GM11168 (cell line): ENCODE measurements around the gene ITGAD.

ENCODE experiments used
- in situ Hi-C: fragments of 300-500 bp; cut with MboI; formaldehyde crosslinking; loops from one replicate; pipeline ENCODE4 v1.12.0; 2022; ENCODE audit warnings: low sequenced_read_pairs; ENCODE audit not compliant: unreplicated experiment

Gene ITGAD

DNA sequence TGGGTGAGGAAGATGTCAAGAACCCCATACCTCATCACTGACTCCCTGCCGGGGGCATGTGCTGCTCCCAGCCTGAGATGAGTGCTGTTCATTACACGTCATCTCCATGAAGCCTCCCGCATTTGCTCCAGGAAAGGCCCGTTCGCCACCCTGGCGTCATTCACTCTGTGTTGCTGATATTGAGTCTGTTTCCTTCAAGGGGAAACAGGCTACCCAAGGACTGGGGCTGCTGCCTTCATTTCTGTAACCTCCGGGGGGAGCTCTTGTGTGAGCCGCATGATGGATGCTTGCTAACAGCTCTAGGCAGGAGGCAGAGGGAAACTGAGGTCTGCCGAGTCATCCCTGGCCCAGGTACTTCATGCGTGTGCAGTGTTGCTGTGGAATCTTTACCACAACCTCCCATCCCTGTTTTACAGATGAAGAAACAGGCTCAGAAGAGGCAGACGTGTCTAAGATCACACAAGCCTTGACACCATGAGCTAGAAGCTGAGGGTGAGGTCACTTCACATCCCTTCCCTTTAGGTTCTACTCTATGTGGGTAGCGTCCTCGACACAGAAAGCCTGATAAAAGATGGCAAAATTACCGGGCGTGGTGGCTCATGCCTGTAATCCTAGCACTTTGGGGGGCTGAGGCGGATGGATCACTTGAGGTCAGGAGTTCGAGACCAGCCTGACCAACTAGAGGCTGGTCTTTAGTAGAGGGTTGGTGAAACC is 62.6 kb downstream of the ITGAD start:
- in situ Hi-C loops = no loop called here

DNA sequence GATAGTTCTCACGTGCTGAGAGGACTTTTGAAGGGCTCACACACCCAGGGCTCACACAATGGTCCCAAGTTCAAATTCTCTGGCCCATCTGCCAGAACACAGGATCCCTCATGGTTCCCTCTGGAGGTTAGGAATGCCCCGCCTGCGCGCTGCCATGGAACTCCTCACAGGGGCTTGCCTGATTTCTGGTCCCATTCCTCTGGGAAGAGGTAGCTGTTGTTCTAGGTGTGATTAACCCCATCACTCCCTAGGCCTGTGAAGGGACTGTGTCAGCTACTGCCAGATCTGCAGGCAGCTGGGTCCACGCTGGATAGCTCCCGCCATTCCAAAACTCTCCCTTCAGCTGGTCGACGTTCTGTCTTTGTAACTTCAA is 63.8 kb downstream of the ITGAD start:
- in situ Hi-C loops = no loop called here

DNA sequence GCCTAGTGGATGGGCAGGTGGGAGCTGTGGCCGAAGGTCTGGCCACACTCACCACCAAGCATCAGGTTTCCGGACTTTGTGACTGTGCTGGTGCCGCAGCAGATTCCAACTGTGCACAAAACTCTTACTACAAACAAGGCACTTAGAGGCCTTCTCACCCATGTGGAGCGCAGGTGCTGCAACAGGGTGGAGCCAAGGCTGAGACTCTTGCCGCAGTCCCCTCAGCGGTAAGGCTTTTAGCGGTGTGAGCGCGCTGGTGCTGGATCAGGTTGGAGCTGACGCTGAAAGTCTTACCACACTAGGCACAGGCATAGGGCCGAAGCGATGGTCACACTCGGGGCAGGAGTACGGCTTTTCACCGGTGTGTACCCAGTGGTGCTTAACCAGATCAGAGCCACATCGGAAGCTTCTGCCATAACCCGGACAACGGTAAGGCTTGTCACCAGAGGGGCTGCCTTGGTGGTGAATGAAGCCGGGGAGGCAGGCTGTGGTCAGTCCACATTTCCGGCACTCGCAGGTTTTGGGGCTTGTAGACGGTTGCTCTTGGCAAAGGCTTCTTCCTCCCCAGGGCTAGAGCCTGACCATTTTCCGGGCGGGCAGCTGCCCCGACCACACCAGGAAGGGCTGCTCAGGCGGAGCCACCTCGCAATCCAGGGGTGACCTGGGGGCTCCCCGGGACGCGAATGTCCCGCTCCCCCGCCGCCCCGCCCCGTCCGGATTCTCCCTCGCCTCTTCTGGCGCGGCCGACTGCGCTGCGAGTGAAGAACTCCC is 65.1 kb downstream of the ITGAD start:
- in situ Hi-C loops = no loop called here

DNA sequence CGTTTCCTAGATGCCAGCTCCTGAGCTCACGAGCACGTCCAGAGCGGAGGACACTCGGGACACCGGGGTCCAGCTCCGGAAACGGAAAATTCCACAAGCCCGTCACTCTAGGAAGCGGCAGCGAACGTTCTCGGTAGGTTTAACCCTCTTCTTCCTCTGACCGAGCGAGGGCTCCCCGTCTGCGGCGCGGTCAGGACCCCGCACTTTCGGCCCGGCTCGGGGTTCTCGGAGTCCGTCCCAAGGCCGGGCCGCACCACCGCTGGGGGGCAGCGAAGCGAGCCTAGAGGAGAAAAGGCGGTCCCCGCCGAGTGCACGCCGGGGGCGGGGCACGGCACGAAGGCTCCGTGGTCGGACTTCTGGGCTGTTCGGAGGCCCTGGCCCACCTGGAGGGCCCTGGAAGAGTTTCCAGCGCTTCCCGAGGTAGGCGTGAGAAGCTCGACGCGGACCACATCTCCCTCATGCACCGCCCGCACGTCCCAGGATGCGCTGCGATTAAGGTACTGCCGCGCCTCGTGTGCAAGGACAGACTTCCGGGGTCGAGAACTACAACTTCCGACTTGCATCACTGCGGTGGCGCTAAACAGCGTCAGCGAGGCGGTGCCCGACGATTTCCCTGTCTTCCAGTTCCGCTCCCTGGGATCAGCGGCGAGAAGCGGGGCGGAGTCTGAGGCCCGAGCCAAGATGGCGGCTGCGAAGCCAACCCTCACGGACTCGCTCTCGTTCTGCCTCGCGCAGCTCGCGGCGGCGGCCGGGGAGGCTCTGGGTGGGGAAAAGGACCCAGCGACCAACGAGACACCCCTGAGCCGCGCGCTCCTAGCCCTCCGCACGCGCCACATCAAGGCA is 65.9 kb downstream of the ITGAD start, which contains the start of gene ARMC5:
TSS of gene ARMC5 (plus strand) at position 658 of the 843 bp plus-strand sequence. CDS start at position 682, 24 bp downstream.
- in situ Hi-C loops = no loop called here

DNA sequence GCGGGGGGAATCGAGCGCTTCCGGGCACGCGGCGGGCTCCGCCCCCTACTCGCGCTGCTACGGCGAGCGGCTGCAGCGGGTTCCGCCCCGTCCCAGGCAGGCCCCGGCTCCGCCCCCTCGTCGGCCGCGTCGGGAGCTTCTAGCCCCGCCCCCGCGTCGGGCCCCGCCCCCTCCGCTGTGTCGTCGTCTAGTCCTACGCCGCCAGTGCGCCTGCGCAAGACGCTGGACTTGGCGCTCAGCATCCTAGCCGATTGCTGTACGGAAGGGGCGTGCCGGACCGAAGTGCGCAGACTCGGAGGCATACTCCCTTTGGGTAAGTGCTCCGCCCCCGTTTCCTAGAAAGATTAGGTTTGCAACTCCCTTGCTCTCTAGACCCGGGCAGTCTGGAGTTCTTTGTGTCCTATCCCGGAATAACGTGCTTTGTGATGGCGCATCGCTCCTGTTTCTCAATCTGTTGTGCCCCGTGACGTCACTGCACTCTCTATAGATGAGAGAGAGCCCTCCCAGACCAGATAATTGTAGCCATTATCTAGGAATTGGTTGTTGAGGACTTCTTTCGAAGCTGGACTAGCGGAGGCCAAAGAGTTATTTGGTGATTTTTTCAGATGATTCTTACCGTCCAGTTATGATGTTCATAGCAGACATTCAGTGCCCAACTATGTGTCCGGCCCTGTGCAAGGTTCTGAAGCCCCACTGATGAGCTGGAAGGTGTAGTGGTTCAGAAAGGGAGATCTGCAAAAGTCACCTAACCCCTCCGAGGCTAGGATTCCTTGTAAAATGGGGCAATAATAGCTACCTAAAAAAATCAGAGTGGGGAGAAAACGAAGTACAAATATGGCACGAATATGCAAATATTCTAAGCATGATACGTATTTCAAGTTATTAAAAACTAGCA is 66.8 kb downstream of the ITGAD start:
- in situ Hi-C loops = no loop called here

DNA sequence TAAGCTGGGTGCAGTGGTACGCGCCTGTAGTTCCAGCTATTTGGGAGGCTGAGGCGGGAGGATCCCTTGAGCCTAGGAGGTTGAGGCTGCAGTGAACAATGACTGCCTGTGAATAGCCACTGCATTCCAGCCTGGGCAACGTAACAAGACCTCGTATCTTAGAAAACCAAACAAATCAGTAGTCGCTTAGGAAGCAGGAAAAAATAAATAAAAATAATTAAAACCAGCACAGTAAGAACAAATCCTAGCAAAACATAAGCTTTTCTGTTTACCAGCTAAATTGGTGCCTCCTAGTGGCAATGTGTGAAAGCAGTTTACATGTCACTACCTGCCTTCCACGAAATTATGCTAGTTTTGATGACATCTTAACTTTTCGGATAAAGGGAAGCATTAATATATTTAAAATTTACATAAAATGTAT is 67.5 kb downstream of the ITGAD start:
- in situ Hi-C loops = no loop called here

DNA sequence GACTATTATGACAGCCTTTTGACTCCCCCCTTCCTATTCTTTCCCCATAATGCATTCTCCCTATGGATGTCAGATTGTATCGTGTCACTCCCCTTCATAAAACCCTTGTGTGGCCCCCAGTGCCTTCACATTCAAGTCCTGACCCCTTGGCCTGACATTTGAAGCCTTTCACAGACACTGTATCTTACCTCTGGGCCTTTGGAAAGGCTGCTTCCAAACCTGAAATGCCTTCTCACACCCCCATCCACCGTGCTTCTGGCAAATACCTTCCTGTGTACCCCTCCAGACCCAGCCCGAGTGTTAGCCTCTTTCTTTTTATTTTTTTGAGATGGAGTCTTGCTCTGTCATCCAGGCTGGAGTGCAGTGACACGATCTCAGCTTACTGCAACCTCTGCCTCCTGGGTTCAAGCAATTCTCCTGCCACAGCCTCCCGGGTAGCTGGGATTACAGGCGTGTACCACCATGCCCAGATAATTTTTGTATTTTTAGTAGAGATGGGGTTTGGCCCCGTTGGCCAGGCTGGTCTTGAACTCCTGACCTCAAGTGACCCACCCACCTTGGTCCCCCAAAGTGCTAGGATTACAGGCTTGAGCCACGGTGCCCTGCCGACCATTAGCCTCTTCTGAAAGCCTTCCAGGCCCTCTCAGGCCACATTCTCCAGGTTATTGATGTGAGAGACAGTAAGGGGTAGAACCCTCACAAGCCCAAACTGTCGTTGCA is 68.2 kb downstream of the ITGAD start:
- in situ Hi-C loops = no loop called here

DNA sequence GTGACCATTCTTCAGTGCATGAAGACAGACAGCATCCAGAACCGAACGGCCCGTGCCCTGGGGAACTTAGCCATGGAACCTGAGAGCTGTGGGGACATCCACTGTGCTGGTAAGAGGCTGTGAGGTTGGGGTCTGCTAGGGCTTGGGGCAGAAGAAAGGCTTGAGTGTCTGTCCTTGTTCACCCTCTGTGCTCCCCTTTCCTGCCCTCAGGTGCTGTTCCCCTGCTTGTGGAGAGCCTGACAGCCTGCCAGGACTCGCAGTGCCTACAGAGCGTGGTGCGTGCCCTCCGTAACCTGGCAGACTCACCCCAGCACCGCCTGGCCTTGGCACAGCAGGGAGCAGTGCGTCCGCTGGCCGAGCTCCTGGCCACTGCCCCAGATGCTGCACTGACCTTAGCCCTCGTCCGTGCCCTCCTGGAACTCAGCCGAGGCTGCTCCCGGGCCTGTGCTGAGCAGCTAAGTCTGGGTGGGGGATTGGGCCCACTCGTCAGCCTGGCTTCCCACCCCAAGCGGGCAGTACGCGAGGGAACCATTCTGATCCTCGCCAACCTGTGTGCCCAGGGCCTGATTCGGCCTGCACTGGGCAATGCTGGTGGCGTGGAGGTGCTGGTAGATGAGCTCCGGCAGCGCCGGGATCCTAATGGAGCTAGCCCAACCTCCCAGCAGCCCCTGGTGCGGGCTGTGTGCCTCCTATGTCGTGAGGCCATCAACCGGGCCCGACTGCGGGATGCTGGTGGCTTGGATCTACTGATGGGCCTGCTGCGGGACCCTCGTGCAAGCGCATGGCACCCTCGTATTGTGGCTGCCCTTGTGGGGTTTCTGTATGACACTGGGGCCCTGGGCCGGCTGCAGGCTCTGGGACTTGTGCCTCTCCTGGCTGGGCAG is 69.0 kb downstream of the ITGAD start:
- in situ Hi-C loops = no loop called here

DNA sequence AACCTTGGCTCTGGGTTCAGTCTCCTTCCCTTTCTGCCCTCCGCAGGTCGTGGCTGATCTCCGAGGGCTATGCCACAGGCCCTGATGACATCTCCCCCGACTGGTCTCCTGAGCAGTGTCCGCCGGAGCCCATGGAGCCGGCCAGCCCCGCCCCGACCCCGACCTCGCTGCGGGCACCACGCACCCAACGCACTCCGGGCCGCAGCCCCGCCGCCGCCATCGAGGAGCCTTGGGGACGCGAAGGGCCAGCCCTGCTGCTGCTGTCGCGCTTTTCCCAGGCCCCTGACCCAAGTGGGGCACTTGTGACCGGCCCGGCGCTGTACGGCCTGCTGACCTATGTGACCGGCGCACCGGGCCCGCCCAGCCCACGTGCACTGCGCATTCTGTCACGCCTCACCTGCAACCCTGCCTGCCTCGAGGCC is 71.2 kb downstream of the ITGAD start:
- in situ Hi-C loops = no loop called here

DNA sequence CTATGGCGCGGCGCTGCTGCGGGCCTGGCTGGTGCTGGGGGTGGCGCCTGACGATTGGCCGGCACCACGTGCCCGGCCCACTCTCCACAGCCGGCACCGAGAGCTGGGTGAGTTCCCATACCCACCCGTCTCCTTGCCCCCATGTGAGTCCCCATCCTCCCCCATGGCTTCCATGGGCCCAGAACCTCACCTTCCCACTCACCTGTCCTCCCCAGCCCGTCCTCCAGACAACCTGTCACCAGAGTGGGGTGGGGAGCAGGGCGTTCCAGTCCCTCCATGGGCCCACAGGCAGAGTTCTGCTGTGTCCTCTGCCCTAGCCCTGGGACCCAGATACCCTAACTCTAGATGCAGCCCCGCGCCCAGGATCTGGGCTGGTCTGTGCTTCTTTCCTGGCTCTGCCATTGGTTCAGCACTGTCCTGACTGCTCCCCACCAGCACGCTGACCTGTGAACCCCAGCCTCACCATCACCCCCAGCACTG is 71.7 kb downstream of the ITGAD start:
- in situ Hi-C loops = no loop called here

DNA sequence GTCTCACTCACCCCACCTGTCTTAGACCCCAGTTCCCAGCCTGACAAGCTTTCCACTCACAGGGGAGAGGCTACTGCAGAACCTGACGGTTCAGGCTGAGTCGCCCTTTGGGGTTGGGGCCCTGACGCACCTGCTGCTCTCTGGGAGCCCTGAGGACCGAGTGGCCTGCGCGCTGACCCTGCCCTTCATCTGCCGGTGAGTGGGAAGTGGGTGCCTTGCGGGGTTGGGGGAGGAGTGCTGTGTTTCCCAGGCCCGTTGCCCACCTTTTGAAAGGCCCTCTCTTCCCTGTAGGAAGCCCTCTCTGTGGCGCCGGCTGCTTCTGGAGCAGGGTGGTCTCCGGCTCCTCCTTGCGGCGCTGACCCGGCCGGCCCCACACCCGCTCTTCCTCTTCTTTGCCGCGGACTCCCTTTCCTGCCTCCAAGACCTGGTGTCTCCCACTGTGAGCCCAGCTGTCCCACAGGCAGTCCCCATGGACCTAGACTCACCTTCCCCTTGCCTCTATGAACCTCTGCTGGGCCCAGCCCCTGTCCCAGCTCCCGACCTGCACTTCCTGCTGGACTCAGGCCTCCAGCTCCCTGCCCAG is 72.7 kb downstream of the ITGAD start:
- in situ Hi-C loops = no loop called here

DNA sequence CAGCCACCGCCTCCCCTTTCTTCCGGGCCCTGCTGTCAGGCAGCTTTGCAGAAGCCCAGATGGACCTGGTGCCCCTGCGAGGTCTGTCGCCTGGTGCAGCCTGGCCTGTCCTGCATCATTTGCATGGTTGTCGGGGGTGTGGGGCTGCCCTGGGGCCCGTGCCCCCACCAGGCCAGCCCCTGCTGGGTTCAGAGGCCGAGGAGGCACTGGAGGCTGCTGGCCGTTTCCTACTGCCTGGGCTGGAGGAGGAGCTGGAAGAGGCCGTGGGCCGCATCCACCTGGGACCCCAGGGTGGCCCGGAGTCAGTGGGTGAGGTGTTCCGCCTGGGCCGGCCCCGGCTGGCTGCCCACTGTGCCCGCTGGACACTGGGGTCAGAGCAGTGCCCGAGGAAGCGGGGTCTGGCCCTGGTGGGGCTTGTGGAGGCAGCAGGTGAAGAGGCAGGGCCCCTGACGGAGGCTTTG is 73.3 kb downstream of the ITGAD start:
- in situ Hi-C loops = no loop called here

DNA sequence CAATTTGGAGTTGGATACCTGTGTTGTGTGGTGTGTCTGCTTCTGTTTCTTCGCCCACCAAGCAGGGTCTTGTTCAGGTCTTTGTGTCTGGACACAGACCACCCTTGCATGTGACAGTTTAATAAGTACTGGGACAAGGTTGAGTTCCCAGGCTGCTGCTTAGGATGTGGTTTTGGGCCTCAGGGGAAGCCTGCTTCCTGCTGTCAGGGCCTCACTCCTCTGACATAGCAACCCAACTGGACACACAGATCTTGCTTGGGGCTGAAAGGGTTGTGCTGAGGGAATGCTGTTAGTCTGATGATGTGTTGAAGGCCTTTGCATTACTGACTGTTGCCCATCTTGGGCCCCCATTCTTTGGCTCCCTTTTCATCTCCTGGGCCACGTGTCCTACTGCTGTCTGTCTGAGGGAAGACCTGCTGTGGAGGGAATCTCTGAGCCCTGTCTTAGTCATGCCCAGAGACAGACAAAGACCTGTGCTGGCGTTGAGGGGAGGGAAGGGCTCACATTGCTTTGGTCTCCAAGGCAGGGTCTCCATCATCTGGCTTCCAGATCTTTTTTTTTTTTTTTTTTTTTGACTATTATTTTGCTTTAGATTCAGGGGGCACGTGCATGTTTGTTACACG is 74.1 kb downstream of the ITGAD start:
- in situ Hi-C loops = no loop called here

DNA sequence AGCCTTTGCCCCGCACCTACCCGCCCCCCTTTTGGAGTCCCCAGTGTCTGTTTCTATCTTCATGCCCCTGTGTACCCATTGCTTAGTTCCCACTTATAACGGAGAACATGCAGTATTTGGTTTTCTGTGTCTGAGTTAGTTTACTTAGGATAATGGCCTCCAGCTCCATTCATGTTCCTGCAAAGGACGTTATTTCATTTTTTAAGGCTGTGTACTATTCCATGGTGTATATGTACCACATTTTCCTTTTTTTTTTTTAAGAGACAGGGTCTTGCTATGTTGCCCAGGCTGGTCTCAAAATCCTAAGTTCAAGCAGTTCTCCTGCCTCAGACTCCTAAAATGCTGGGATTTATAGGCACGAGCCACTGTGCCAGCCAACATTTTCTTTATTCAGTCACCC is 74.7 kb downstream of the ITGAD start:
- in situ Hi-C loops = no loop called here

DNA sequence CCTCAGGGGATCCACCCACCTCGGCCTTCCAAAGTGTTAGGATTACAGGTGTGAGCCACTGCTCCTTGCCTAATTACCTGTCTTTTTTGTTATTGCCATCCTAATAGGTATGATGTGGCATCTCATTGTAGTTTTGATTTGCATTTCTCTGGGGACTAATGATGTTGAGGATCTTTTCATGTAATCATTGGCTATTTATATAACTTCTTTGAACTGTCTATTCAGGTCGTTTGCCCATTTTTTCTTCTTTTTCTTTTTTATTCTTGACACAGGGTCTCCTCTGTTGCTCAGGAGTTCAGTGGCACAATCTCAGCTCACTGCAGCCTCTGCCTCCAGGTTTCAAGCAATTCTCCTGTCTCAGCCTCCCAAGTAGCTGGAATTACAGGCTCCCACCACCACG is 77.5 kb downstream of the ITGAD start:
- in situ Hi-C loops = no loop called here

DNA sequence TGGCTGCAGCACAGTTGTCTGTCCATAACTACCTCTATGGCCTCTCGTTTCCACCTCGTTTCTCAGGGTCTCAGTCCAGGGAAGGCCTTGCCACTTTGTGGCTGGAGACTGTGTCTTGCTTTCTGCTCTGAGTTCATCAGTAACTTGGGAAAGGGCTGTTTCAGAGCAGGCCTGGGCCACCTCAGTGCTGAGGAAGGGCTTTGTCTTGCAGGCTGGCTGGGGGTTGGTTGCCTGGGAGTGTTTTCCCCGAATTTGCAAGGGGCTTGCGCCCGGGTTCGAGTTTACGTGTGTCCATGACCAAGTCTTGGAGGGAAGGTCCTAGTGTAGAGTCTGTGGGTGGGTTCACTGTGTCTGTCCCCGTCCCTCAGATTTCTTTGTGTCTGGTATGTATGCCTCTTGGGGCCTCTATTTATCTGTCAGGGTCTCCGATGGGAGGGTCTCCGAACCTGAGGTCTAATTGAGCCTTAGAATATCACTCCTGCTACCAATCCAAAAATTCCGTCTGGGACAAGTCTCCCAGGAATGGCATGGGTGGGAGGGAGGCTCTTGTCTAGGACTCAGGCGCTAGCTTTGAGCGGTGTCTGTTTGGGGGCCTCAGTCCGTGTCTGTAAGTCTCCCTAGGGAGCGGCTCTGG is 78.2 kb downstream of the ITGAD start:
- in situ Hi-C loops = no loop called here
